Measurements from ENCODE around the gene HOXC4. TPM values are rescaled to one million over a fixed set of nuclear protein-coding genes. Genes with fewer than 3 reads are reported as not detected.

HOXC4 gene
- polyA plus RNA-seq, 3 donors: not detected

- H3K27me3 Mint-ChIP-seq (ENCODE audit: low read depth in 3 of 3): peaks cover 90 to 94% (median 91%) of the 10 kb centered on the region in 3 donors
- TF ChIP-seq, protein P1, sequence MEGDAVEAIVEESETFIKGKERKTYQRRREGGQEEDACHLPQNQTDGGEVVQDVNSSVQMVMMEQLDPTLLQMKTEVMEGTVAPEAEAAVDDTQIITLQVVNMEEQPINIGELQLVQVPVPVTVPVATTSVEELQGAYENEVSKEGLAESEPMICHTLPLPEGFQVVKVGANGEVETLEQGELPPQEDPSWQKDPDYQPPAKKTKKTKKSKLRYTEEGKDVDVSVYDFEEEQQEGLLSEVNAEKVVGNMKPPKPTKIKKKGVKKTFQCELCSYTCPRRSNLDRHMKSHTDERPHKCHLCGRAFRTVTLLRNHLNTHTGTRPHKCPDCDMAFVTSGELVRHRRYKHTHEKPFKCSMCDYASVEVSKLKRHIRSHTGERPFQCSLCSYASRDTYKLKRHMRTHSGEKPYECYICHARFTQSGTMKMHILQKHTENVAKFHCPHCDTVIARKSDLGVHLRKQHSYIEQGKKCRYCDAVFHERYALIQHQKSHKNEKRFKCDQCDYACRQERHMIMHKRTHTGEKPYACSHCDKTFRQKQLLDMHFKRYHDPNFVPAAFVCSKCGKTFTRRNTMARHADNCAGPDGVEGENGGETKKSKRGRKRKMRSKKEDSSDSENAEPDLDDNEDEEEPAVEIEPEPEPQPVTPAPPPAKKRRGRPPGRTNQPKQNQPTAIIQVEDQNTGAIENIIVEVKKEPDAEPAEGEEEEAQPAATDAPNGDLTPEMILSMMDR (IDR thresholded peaks at IDR 0.05): no peak
- Histone ChIP-seq H3K79me2 (ENCODE audit: insufficient read depth, low read length) (no peaks in the 10 kb centered on the region), H4K20me1 (ENCODE audit: insufficient read depth, low read length) (no peaks in the 10 kb centered on the region), H3K27me3 (ENCODE audit: control insufficient read depth in 2 of 2, insufficient read depth in 2 of 2, low read length in 2 of 2) (peaks cover 89 to 96% of the 10 kb centered on the region in 2 donors), H3K4me3 (replicated peaks in 1 of 3; ENCODE audit: low read depth in 2 of 3, low read length in 3 of 3) (no peak overlapping the region), H2AFZ (ENCODE audit: insufficient read depth, low read depth, low read length, poor library complexity, severe bottlenecking) (no peak overlapping the region), H3K27ac (ENCODE audit: low read depth in 1 of 2, low read length in 2 of 2) (no peak overlapping the region), H3K9ac (ENCODE audit: insufficient read depth, low read length, poor library complexity, severe bottlenecking) (no peak overlapping the region), H3K4me1 (ENCODE audit: control insufficient read depth in 1 of 2, insufficient read depth in 2 of 2, low read length in 2 of 2) (no peaks in the 10 kb centered on the region), H3K9me3 (replicated peaks in 1 of 2; ENCODE audit: control insufficient read depth in 1 of 2, insufficient read depth in 1 of 2, low read length in 2 of 2) (peaks cover 0 to 10% of the 10 kb centered on the region in 2 donors), H3K36me3 (replicated peaks in 1 of 2; ENCODE audit: control insufficient read depth in 1 of 2, insufficient read depth in 2 of 2, low read length in 2 of 2) (no peaks in the 10 kb centered on the region), H3K4me2 (replicated peaks; ENCODE audit: extremely low read depth, low read length, poor library complexity, severe bottlenecking) (no peak overlapping the region)
- peaks cover 0 to 11% (median 3%) of the 10 kb centered on the region in 7 donors for H3K9me3 Mint-ChIP-seq
- DNase-seq: no peak
- H3K27ac Mint-ChIP-seq: no peak overlapping the region
- H3K4me1 Mint-ChIP-seq: peaks cover 3% of the 10 kb centered on the region
- intact Hi-C loops (cut with micrococcal nuclease): no loop called here
- peaks cover 0 to 6% of the 10 kb centered on the region in 2 donors for H3K36me3 Mint-ChIP-seq
- WGBS (ENCODE audit: insufficient coverage): 38% methylated on average over 3 of the region's 7 CpGs
- H3K4me3 Mint-ChIP-seq: peak overlapping the region in 1 of 2 donors; percentile 70
Observed at GRCh38 chr12:54059668-54060067, 6.0 kb downstream of the HOXC4 start.

GRCh38 chr12:54060174-54060974 is 6.7 kb downstream of the HOXC4 start:
- Histone ChIP-seq H4K20me1 (ENCODE audit: insufficient read depth, low read length) (no peaks in the 10 kb centered on the region), H3K4me3 (replicated peaks in 1 of 3; ENCODE audit: low read depth in 2 of 3, low read length in 3 of 3) (no peak overlapping the region), H3K4me2 (replicated peaks; ENCODE audit: extremely low read depth, low read length, poor library complexity, severe bottlenecking) (no peak overlapping the region), H3K4me1 (ENCODE audit: control insufficient read depth in 1 of 2, insufficient read depth in 2 of 2, low read length in 2 of 2) (no peaks in the 10 kb centered on the region), H3K9me3 (replicated peaks in 1 of 2; ENCODE audit: control insufficient read depth in 1 of 2, insufficient read depth in 1 of 2, low read length in 2 of 2) (peaks cover 0 to 10% of the 10 kb centered on the region in 2 donors), H3K36me3 (replicated peaks in 1 of 2; ENCODE audit: control insufficient read depth in 1 of 2, insufficient read depth in 2 of 2, low read length in 2 of 2) (no peaks in the 10 kb centered on the region), H2AFZ (ENCODE audit: insufficient read depth, low read depth, low read length, poor library complexity, severe bottlenecking) (no peak overlapping the region), H3K79me2 (ENCODE audit: insufficient read depth, low read length) (no peaks in the 10 kb centered on the region), H3K9ac (ENCODE audit: insufficient read depth, low read length, poor library complexity, severe bottlenecking) (no peak overlapping the region), H3K27me3 (ENCODE audit: control insufficient read depth in 2 of 2, insufficient read depth in 2 of 2, low read length in 2 of 2) (peaks cover 88 to 97% of the 10 kb centered on the region in 2 donors), H3K27ac (ENCODE audit: low read depth in 1 of 2, low read length in 2 of 2) (no peak overlapping the region)
- WGBS (ENCODE audit: insufficient coverage): 16% methylated on average over 23 of the region's 38 CpGs
- Mint-ChIP-seq H3K27me3 (ENCODE audit: low read depth in 3 of 3) (peaks cover 86 to 88% (median 86%) of the 10 kb centered on the region in 3 donors), H3K4me3 (peak overlapping the region in 1 of 2 donors; percentile 70), H3K4me1 (no peaks in the 10 kb centered on the region), H3K9me3 (peaks cover 0 to 8% (median 3%) of the 10 kb centered on the region in 7 donors), H3K27ac (no peak overlapping the region), H3K36me3 (peaks cover 0 to 6% of the 10 kb centered on the region in 2 donors)
- TF ChIP-seq, protein P1 (IDR thresholded peaks at IDR 0.05): no peak
- intact Hi-C loops (cut with micrococcal nuclease): no loop called here
- no peak for DNase-seq

All from CD14-positive monocyte (primary cell).